Embryonic facial prominence (tissue), 1 donor: ENCODE measurements around the gene ID2.

ENCODE experiments used
- DNase-seq: peaks from one replicate; pipeline ENCODE4 v3.0.0-alpha.2; 2016; ENCODE audit errors: extremely low spot score

Gene ID2, protein sequence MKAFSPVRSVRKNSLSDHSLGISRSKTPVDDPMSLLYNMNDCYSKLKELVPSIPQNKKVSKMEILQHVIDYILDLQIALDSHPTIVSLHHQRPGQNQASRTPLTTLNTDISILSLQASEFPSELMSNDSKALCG

DNA sequence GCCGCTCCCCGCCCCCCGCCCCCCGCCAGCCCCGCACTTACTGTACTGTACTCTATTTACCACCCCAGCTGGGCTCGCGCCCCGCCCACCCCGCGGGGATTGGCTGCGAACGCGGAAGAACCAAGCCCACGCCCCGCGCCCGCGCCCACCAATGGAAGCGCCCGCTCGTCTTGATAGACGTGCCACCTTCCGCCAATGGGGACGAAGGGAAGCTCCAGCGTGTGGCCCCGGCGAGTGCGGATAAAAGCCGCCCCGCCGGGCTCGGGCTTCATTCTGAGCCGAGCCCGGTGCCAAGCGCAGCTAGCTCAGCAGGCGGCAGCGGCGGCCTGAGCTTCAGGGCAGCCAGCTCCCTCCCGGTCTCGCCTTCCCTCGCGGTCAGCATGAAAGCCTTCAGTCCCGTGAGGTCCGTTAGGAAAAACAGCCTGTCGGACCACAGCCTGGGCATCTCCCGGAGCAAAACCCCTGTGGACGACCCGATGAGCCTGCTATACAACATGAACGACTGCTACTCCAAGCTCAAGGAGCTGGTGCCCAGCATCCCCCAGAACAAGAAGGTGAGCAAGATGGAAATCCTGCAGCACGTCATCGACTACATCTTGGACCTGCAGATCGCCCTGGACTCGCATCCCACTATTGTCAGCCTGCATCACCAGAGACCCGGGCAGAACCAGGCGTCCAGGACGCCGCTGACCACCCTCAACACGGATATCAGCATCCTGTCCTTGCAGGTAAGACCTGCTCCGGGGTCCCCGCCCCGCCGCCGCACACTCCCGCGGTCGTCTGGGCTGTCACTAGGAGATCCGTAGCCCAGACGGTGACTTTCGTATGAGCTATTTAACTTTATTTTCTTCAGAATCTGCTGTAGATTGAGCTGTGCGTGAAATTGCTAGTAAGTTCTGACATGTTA lies at the start of gene ID2:
Gene ID2 (plus strand): TSS at position 271 of the 907 bp plus-strand sequence. CDS start 110 bp downstream, at position 381.
- DNase-seq = peak; percentile 96

DNA sequence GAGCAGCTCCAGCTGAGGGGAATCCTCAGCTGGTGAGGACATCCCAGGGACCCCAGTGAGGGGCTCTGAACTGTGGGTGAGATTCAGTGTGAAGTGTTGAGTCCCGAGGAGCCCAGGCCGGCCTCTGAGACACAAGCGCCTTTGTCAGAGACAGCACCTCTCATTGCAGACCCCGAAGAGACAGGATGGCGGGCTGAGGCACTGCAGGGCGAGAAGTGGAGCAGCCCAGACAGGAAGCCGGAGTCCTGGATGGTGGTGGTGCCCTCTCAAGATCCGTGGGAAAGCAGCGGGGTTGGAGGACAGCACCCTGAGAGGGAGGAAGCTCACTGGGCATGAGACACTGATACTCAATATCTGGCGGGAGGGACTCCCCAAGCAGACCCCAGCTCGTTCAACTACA lies 49.1 kb upstream of the ID2 start:
- DNase-seq = no peak

DNA sequence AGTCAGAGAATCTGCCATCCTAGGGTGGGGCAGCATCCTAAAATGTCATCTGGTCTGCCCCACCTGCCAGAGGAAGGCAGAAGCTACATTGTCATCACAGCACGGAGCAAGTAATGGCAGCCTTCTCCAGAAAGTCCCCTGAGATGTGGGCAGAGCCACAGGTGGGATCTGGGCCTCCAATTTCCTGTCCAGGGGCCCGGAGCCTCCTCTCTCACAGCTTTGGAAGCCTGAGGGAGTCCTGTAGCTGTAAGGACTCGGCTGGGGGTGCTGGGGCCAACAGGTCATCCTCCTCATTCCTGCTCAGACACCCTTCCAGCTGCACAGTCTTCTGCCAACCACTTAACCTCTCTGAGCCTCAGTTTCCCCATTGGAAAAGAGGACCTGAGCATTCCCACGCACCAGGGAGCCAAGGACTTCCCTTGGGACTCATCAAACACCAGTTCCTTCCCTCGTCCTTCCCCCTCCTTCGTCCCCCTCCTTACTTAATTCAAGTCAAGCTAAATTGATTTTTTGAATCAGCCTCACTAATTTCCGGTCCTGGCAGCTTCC lies 48.6 kb upstream of the ID2 start:
- DNase-seq = no peak

DNA sequence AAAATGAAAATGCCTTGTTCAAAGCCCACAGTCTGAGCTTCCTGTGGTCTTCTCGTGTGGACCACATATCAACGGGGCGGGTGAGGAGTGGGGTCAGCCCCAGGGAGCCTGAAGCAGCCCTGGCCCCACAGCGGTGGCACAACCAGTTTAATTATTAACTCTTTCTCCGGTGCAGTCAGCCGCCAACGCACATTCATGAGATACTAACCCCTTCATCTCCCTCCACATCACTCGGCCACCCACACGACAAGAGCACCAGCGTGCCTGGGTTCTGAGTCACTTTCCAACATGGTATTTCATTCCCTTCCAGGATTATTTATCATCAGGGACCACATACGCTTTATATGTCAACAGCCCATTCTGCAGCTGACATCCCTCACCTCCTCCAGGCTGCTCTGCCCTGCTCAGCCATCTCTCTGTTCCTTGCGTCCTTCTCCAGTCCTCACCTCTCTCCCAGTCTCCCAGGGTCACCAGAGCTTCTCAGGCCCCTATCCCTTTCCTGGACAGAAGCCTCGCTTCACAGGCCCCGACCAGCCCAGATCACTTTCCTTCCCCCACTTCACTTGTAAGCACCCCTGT lies 48.0 kb upstream of the ID2 start:
- DNase-seq = no peak

DNA sequence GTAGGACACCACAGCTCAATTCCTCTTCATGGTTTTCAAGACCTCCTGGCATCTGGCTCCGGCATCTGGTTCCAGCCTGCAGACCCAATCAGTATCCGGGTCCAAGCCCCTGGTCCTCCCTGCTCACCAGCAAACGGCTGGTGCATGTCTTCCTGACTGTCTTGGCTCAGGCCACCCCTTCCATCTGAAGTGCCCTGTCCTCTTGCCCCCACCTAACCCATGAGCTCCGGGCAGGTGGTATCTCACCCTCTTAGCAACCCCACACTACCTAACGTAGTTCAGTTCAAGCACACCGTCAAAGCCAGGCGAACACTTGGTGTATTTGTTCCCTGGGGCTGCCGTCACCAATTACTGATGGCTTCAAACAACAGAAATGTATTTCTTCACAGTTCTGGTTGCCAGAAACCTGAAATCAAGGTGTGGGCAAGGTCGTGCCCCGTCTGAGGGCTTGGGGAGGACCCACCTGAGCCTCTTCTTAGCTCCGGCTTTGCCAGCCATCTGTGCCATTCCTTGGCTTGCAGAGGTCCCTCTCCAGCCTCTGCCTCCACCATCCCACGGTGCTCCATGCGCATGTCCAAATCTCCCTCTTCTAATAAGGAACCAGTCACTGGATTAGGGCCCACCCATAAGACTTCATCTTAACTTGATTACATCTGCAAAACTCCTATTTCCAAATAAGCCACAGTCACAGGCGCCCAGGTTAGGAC lies 47.2 kb upstream of the ID2 start:
- no peak for DNase-seq

DNA sequence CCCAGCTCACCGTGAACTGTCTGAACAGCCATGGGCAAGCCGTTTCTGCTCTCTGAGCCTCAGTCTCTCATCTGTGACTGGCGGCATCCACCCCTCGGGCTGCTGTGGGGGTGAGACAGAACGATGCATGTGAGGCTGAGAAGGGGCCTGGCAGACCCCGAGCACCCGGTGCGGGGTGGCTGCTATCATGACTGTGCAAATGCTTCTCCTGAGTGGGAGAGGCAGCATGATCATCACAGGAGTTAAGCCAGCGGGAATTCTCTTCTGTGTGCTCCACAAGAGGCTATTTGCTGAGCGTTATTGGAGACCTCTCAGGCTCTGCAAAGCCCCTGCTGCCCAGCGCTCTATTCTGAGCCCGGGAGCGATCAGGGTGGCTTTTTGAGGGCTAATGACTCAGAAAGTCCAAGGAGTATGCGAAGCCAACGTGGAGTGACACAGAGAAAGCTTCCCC lies 45.8 kb upstream of the ID2 start:
- no peak for DNase-seq

DNA sequence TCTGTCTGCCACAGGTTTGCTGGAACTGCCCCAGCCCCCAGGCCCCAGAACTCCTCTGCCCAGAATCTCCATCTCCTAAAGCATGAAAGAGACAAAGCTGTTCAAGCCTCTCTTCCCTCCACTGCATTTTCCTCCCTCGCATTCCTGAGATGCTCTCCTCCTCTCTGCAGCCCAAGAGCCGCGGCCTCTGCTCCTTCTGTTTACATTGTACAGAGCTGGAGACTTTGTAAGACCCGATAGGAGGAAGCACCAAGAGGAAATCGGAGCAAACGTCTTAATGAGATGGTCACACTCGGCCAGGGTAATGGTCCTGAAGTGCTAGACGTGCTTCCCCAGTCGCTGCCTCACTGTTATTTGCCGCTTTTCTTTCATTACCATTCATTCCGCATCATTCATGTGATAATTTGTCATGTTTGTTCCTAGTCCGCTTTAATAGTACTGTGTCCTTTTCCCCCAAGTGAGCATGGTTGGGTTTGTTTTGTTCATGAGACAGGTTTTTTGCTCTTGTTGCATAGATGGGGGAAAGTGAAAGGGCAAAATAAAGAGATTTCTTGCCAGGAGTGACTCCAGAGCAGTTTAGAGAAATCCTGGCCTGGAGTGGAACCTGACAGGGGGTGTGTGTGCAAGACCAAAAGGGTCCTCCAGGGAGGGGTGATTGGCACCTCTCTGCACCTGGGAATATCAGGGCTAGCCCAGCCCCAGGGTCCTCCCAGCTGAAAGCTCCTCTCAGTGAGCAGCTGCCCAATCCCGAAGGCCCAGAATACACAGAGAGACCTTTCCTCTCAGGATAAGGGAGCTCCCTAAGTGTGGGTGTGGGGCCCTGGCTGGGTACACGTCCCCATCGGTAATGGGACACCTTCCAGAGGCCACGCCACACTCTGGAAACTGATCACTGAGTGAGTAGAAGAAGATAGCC lies 44.9 kb upstream of the ID2 start:
- DNase-seq = no peak

DNA sequence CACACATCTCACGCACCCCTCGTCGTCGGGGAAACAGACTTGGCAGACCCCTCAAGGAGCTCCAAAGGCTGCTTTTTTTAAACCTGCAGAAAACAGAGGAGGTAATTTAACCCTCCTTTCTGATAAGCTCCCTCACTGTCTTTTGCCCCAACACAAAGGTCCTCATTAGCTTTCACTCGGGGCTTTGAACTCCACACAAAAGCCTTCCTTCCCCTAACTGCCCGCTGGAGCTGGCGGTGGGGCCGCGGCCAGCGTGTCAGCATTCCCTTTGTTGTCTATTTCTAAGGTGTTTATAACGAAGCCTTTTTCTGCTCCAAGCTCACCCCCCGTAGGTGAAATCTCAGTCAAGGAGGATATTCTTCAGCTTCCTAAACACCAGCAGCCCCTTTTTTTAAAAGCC lies 43.5 kb upstream of the ID2 start:
- DNase-seq = no peak

DNA sequence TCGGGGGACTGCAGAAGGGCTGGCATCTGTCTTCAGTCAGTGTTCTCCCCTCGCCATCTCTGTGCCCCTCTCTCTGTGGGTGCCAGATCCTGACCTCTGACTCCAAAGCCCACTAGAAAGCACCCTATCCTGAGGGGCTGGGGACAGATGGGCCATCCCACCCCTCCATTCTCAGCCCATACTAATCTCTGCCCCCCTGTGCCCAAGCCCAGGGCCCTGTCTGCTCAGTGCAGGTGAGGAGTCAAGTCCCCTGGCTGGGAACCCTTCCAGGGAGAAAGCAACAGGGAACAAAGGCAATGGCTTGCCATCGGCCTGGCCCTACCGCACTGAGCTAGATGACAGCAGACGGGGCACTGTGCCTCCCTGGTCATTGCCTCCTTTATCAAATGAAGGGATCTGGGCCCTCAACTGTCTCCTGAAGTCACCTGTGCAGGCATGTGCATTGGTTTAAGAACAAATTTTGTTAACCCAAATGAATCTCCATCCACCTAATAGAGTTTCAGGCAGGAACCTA lies 42.7 kb upstream of the ID2 start:
- DNase-seq = no peak

DNA sequence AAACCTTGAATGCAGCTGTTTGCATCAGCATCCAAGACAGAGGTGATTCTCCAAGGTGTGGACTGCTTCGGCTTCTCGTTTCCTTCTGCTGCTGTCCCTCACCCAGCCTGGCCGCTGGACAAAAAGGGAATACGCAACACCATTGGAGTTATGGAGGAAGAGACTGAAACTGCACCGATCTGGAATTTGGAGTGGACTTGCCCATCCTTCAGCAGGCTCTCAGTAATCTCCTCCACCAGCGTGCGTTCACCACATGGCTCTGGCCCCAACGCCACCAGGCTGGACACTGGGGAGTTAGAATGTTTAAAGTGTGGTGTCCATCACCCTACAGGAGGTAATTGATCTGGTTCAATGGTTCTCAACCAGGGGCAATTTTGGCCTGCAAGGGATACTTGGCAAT lies 41.4 kb upstream of the ID2 start:
- no peak for DNase-seq

DNA sequence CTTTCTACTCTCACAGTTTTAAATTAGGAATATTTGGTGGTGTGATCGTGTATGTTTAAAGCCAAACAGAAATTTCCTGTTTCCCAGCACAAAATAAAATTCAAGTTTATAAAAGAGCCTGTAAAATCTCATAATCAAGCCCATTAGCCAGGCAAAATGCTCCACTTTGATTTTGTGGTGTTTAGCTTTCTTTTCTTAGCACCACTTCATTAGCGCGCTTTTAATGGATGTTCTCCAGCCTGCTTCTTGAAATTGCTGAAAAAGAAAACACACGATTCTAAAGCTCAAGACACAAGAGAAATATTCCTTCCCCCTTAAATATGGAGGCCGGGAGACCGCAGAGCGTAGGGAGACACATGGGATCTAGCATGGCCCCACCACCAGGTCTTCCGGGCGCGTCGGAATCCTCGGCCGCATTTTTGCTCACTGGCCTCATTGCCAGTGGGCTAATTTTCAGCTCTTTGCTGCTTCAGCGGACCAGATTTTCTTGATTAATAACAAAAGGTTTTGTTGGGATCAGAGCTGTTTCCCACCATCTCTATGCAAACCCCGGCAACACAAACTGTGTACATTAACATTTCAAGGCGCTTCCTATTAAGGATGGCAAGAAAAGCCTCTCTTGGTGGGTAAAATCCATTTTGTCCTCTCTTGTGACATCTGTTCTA lies 40.4 kb upstream of the ID2 start:
- DNase-seq = no peak

DNA sequence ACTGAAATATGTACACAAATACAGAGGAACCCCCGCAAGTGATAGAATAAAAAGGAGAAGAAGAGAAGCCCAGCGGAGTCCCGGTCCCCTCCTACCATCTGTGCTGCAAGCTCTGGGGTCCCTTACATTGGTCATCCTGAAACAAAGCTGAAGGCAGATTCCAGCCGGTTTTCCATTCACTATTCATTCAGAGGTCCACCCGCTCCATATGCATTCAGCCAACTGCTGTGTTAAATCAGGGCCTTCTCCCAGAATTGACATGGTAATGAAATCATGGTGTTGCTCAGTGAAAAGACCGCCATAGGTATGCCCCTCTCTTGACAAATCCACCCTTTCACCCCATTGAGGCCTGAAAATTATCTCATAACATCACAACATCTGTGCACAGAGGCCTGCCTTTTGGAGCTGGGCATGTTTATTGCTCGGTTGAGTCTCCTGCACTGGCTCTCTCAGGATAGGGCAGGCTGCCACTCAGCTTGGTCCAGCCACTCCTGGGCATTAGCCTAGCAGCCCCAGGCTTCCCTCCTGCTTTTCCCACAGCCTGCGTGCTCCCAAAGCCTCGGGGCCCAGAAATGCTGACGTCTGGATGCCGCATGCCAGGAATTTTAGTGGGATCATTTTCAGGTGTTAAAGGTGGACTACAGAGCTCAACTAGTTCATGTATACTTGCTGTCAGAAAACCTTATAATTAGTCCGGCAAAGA lies 39.3 kb upstream of the ID2 start:
- DNase-seq = no peak

DNA sequence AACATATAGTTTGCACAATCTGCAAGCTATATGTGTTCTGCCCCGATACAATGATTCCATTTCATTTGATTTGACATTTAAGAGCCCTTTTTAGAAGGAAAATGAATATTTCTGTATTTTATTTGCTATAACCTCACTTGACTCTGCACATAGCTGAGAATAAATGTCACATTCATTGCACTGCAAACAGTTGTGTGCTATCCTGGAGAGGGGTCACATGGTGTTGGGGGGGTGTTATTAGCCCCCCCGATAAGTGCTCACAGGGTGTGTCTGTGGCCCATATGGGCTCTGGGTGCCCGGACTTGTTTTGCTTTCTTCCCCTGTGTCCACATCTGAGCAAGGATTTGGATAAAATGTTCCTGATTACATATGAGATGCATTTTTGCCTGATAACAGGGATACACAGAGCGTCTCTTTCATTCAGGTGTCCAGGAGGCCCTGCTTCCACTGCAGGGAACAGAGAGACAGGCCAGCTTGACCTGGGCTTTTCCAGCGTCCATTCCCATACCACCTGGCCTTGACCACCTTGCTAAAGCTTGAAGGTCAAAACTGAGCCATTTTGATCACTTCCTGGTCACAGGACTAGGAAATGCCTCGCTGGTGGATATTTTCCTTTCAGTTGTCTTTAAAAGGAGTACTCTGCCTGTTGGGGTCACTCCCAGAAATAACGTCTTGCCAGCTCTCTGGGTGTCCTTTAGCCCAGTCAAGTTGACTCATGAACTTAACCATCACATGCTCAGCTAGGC lies 38.4 kb upstream of the ID2 start:
- no peak for DNase-seq

DNA sequence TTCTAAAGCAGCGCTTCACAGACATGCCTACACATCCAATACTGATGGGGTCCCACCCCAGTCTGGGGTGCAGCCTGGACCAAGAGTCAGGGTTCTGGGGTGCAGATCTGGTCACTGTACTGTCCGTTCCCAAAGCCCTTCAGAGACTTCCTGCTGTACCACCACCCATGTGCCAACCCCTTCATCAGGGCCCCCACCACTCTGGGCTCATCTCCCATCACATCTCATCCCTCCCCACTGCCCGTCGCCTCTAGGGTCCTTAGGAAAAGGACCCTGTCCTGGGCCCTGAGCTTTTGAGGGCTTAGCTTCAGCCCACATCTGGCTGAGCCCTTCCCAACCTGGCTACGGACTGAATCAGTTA lies 37.9 kb upstream of the ID2 start:
- no peak for DNase-seq

DNA sequence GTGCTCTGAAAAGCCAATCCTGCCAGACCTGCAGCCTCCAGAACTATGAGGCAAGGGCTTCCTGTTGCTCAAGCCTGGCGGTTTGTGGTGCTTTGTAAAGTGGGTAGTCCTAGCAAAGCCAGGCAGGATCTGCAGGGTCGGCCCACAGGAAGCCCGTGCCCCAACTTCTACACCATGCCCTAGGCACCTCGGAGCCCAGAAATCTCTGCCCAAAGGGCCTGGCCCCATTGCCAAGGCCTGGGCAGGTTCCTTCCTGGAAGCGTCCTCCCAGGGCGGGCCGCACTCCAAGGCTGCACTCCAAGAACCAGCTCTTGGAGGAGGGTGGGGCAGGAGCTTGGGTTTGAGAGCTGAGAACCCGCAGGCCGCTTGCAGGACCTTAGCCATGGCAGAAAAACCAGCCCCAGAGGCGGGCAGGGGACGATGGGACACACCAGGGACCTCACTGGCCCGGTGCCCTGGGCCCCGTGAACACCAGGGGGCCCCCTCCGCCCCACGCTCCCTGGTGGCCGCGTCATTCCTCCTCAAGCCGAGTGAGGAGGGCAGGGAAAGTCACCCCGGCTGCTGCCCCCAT lies 37.2 kb upstream of the ID2 start:
- no peak for DNase-seq

DNA sequence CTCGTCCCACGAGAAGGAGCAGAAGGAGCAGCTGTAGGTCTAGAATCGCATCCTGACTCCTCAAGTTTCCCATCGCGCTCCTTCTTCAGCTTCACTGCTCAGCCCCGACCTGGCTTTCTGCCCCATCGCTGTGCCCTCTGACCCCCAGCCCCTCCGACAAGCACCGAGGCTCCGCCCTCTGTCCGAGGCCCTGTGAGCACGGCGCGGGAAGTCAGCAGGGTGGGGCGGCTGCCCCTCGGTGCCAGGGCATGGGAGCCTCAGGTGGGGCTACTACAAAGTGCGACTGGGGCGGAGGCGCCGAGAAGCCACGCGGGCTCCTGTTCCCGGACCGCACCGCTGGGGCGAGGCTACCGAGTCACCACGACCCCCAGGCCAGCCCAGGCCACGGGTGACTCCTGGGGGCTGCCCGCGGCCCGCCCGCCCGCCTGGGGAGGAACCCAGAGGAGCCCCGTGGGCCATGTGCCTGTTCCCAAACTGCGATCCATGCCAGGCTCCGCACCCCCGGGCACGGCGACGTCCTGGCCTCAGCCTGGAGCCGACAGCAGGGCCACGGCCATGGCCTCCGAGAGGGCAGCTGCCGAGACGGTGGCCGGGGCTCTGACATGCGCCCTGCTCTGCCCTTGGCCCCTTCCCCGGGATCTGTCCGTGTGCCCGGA lies 36.6 kb upstream of the ID2 start:
- no peak for DNase-seq

DNA sequence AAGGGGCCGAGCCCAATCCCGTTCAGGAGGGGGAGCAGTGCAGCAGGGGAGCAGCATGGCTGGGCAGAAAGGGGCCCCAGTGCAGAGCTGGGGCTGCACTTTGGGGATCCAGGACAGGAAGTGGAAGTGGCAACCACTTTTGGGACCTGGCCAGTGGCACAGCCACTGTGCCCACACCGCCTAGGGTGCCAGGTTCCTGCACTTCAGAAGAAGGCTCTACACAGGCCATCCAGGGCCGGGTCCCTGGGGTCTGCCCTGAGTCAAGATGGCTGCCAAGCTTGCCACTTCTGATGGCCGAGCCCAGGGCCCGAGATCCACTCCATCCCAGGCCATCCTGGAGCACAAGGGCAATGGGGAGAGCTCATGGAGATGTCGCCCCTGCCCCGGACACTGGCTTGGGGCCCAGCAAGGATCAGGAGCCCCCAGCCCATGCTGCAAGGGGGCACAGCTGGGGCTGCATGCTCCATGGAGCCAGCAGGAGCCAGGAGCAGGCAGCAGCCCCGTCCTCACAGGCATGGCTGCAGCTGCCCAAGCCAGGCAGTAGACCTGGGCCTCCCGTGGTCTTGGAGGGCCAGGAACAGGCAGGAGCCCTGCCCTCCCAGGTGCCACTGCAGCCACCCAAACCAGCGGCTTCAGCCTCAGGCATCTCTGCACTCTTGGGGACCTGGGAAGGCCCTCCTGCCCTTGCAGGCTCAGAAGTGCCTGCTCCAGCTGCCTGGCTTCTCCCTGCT lies 35.0 kb upstream of the ID2 start:
- no peak for DNase-seq
